Fibroblast of lung (primary cell): ENCODE data around the gene CORO1C.

Experiments
- EZH2 ChIP-seq: IDR thresholded peaks from 2 replicates; pipeline ENCODE4 v1.5.1; 2012; ENCODE audit warnings: low read length, control low read depth, mild to moderate bottlenecking; ENCODE audit errors: missing control alignments
- TF ChIP-seq, protein P1 (sequence below), 2 donors: IDR thresholded peaks in 1 of 2; conservative IDR thresholded peaks in 1 of 2; 1 replicate in 1 of 2; 2 replicates in 1 of 2; pipeline ENCODE4 v1.5.1; 2011 to 2012; ENCODE audit warnings: low read length in 2 of 2, control low read depth in 1 of 2, inconsistent platforms in 1 of 2, low read depth in 1 of 2, mild to moderate bottlenecking in 1 of 2

GRCh38 chr12:108764540-108765288 is 33.4 kb upstream of the CORO1C start:
- TF ChIP-seq, protein P1, sequence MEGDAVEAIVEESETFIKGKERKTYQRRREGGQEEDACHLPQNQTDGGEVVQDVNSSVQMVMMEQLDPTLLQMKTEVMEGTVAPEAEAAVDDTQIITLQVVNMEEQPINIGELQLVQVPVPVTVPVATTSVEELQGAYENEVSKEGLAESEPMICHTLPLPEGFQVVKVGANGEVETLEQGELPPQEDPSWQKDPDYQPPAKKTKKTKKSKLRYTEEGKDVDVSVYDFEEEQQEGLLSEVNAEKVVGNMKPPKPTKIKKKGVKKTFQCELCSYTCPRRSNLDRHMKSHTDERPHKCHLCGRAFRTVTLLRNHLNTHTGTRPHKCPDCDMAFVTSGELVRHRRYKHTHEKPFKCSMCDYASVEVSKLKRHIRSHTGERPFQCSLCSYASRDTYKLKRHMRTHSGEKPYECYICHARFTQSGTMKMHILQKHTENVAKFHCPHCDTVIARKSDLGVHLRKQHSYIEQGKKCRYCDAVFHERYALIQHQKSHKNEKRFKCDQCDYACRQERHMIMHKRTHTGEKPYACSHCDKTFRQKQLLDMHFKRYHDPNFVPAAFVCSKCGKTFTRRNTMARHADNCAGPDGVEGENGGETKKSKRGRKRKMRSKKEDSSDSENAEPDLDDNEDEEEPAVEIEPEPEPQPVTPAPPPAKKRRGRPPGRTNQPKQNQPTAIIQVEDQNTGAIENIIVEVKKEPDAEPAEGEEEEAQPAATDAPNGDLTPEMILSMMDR (conservative IDR thresholded peaks at IDR 0.05 in 1 of 2, IDR thresholded peaks at IDR 0.05 in 1 of 2; ENCODE audit: low read depth in 1 of 2, low read length in 2 of 2): no peak
- no peak for TF ChIP-seq EZH2
